ENCODE results near the gene RALA. TPM values are rescaled to one million over a fixed set of nuclear protein-coding genes. Genes with fewer than 3 reads are reported as not detected.

RALA gene
- total and polyA plus RNA-seq, 11 donors, result 13.5 to 37.1 (median 23.4) TPM

GRCh38 chr7:39588416-39588815, 35.0 kb upstream of the RALA start:
- 64 to 70% (median 68%) methylated on average over 5 of the region's 5 CpGs for WGBS, 4 donors
- H3K36me3 ChIP-seq, result no peaks in the 10 kb centered on the region
- no peak overlapping the region for H3K27ac ChIP-seq
- H3K9me3 ChIP-seq, result no peaks in the 10 kb centered on the region
- peaks cover 0 to 28% (median 11%) of the 10 kb centered on the region in 12 donors for H3K4me1 ChIP-seq
- intact Hi-C loops (cut with DNase I), result loop anchor here in 3 of 10 donors (2.0 to 10.0 kb wide), 3 partner anchors 34 to 466 kb away; partner anchors contain the start of gene RALA (in 1 of the 3)
- DNase-seq (no peak), ATAC-seq (no peak)
- TF ChIP-seq POLR2A (IDR thresholded peaks at IDR 0.05), result no peak
- no peak for TF ChIP-seq CTCF (IDR thresholded peaks at IDR 0.05)
- H3K27me3 ChIP-seq, result no peaks in the 10 kb centered on the region
- no peak overlapping the region for H3K4me3 ChIP-seq

GRCh38 chr7:39589323-39590111, 33.9 kb upstream of the RALA start:
- Histone ChIP-seq H3K4me1 (peaks cover 0 to 28% (median 11%) of the 10 kb centered on the region in 12 donors), H3K27ac (peak overlapping the region in 2 of 12 donors; percentile 15 to 22), H3K9me3 (no peaks in the 10 kb centered on the region), H3K36me3 (no peaks in the 10 kb centered on the region), H3K4me3 (no peak overlapping the region), H3K27me3 (no peaks in the 10 kb centered on the region)
- peak in 2 of 5 donors; percentile 25 to 47 for DNase-seq
- WGBS, 4 donors, result 27 to 33% (median 29%) methylated on average over 7 of the region's 7 CpGs
- ATAC-seq, result peak in 3 of 4 donors; percentile 85 to 93 (median 89)
- intact Hi-C loops (cut with DNase I), result loop anchor here in 3 of 10 donors (2.0 to 10.0 kb wide), 3 partner anchors 33 to 465 kb away; partner anchors contain the start of gene RALA (in 1 of the 3)
- TF ChIP-seq POLR2A (IDR thresholded peaks at IDR 0.05) (no peak), CTCF (IDR thresholded peaks at IDR 0.05) (no peak)

- no peaks in the 10 kb centered on the region for H3K27me3 ChIP-seq
- intact Hi-C loops (cut with DNase I), result no loop called here
- peaks cover 0 to 31% (median 11%) of the 10 kb centered on the region in 12 donors for H3K4me1 ChIP-seq
- 21 to 66% (median 48%) methylated on average over 2 of the region's 2 CpGs for WGBS, 4 donors
- no peak for ATAC-seq
- TF ChIP-seq POLR2A (IDR thresholded peaks at IDR 0.05) (no peak), CTCF (IDR thresholded peaks at IDR 0.05) (no peak)
- no peak overlapping the region for H3K4me3 ChIP-seq
- H3K27ac ChIP-seq, result peak overlapping the region in 1 of 12 donors; percentile 52
- H3K9me3 ChIP-seq, result no peaks in the 10 kb centered on the region
- H3K36me3 ChIP-seq, result no peaks in the 10 kb centered on the region
- DNase-seq, result no peak
These were observed 30.8 kb upstream of the RALA start for GRCh38 chr7:39592586-39592985.

GRCh38 chr7:39594988-39595620, 28.3 kb upstream of the RALA start:
- Histone ChIP-seq H3K4me1 (peaks cover 0 to 14% (median 0%) of the 10 kb centered on the region in 12 donors), H3K9me3 (no peaks in the 10 kb centered on the region), H3K27ac (no peak overlapping the region), H3K27me3 (no peaks in the 10 kb centered on the region), H3K36me3 (no peaks in the 10 kb centered on the region), H3K4me3 (no peak overlapping the region)
- 46 to 57% (median 56%) methylated on average over 5 of the region's 5 CpGs for WGBS, 4 donors
- ATAC-seq (no peak), DNase-seq (no peak)
- intact Hi-C loops (cut with DNase I), result no loop called here
- no peak for TF ChIP-seq CTCF (IDR thresholded peaks at IDR 0.05)
- no peak for TF ChIP-seq POLR2A (IDR thresholded peaks at IDR 0.05)
